Ovary (tissue), 9 donors: Measurements from ENCODE around the gene DOCK2. TPM values are rescaled to one million over a fixed set of nuclear protein-coding genes. Genes with fewer than 3 reads are reported as not detected.

Experiments
- DNase-seq, 5 donors: peaks; one replicate each; pipeline ENCODE4 v3.0.0-alpha.2; 2019 to 2020
- H3K27ac ChIP-seq, 2 donors: fragments of 200-600 bp; one replicate each; pipeline versions ENCODE4 v1.5.1 to v1.8.0; 2019 to 2022
- H3K27me3 ChIP-seq: fragments of 200-600 bp; one replicate; pipeline ENCODE4 v1.8.0; 2022
- H3K36me3 ChIP-seq: fragments of 200-600 bp; sonication (generic); one replicate; pipeline ENCODE4 v1.5.1; 2019
- H3K4me1 ChIP-seq: one replicate; pipeline ENCODE4 v1.8.1; 2013; ENCODE audit warnings: mild to moderate bottlenecking, moderate library complexity; ENCODE audit not compliant: insufficient read depth
- H3K4me3 ChIP-seq: fragments of 200-600 bp; sonication (generic); one replicate; pipeline ENCODE4 v1.5.1; 2017
- H3K9me3 ChIP-seq, 2 donors: fragments of 200-600 bp in 1 of 2; sonication (generic) in 1 of 2; one replicate each; pipeline versions ENCODE4 v1.5.1 to v1.8.1; 2013 to 2019; ENCODE audit warnings: mild to moderate bottlenecking in 1 of 2, moderate library complexity in 1 of 2
- CTCF ChIP-seq, 3 donors: fragments of 450-650 bp in 2 of 3; fragments of 200-600 bp in 1 of 3; IDR thresholded peaks; one replicate each; pipeline versions ENCODE4 v1.5.1 to v1.8.0; 2016 to 2022; ENCODE audit warnings: antibody characterized with exemption in 3 of 3, mild to moderate bottlenecking in 1 of 3
- EP300 ChIP-seq: sonication (generic); formaldehyde crosslinking; IDR thresholded peaks from one replicate; pipeline ENCODE4 v1.6.1; 2017; ENCODE audit warnings: antibody characterized with exemption
- POLR2A ChIP-seq: fragments of 450-650 bp; IDR thresholded peaks from one replicate; pipeline ENCODE4 v1.6.1; 2017; ENCODE audit warnings: antibody characterized with exemption, mild to moderate bottlenecking, moderate library complexity
- WGBS, 3 donors: extraction: QIAGEN DNeasy Blood & Tissue Kit in 1 of 3; methylation state at CpG; one replicate each; pipeline versions ENCODE4 v1.1.5 to v1.1.7; 2013 to 2017; 5-methylcytosine and 5-hydroxymethylcytosine counted together
- intact Hi-C, 4 donors: fragments of 100-400 bp; cut with DNase I; formaldehyde crosslinking; loops; one replicate each; pipeline versions ENCODE4 v1.11.0 to v1.15.1; 2022 to 2023
- polyA plus RNA-seq, 2 donors: library from polyadenylated mRNA; stranded (reverse); fragments of 200-250 nt in 1 of 2; fragments of 350-450 nt in 1 of 2; fragmentation: Illumina TruSeq in 1 of 2; extraction: RNeasy Lipid Tissue Mini Kit (QIAGEN cat#74804) in 1 of 2; gene quantifications; one replicate each; pipeline ENCODE4 v1.2.3, GENCODE V29; 2013 to 2014
- total RNA-seq, 7 donors: library from RNA; depleted of rRNA in 2 of 7; stranded (reverse); fragments of >200 nt in 2 of 7; fragmentation: NEBNext Ultra II Directional in 3 of 7; extraction: Animal tissue kit (Norgen Biotek cat#: 25700) in 3 of 7; gene quantifications; one replicate each; pipeline versions ENCODE4 v1.1.0 to v1.2.4, GENCODE V29; 2016 to 2023
- donor health status: DM: no; HTN: no; CAD: no; lungs with moderate emphysema.
- donor health status: DM: no; HTN: no; CAD: no.
- donor health status: Bipolar disorder and iron deficiency.
- donor health status: DM: yes; HTN: yes; CAD: no.
- donor health status: DM: no; HTN: no; CAD: no.
- donor health status: DM: yes; HTN: yes; CAD: no.

Gene DOCK2
- total and polyA plus RNA-seq, 9 donors, result 1.3 to 10.2 (median 5.4) TPM

- Histone ChIP-seq H3K36me3 (no peaks in the 10 kb centered on the region), H3K4me3 (no peak overlapping the region), H3K4me1 (peaks cover 1% of the 10 kb centered on the region), H3K27me3 (no peaks in the 10 kb centered on the region), H3K9me3 (no peaks in the 10 kb centered on the region), H3K27ac (no peak overlapping the region)
- TF ChIP-seq POLR2A, result no peak
- no peak for TF ChIP-seq EP300
- no peak for TF ChIP-seq CTCF (IDR thresholded peaks at IDR 0.05)
- intact Hi-C loops, result no loop called here
- no peak for DNase-seq
- WGBS, 3 donors, result 71 to 75% (median 72%) methylated on average over 7 of the region's 7 CpGs
Measured at GRCh38 chr5:169649486-169649885, 12.4 kb downstream of the DOCK2 start.

- Histone ChIP-seq H3K27me3 (no peaks in the 10 kb centered on the region), H3K9me3 (no peaks in the 10 kb centered on the region), H3K4me3 (no peak overlapping the region), H3K4me1 (peaks cover 1% of the 10 kb centered on the region), H3K36me3 (no peaks in the 10 kb centered on the region), H3K27ac (no peak overlapping the region)
- WGBS, 3 donors, result 66 to 75% (median 68%) methylated on average over 5 of the region's 5 CpGs
- intact Hi-C loops, result no loop called here
- TF ChIP-seq EP300 (no peak), POLR2A (no peak), CTCF (IDR thresholded peaks at IDR 0.05) (no peak)
- no peak for DNase-seq
Measured at GRCh38 chr5:169650701-169651331, 13.7 kb downstream of the DOCK2 start.

GRCh38 chr5:169651526-169651925, 14.5 kb downstream of the DOCK2 start:
- no peak for DNase-seq
- no peaks in the 10 kb centered on the region for H3K27me3 ChIP-seq
- WGBS, 3 donors, result 47 to 54% (median 48%) methylated on average over 5 of the region's 5 CpGs
- H3K9me3 ChIP-seq, result no peaks in the 10 kb centered on the region
- peaks cover 1% of the 10 kb centered on the region for H3K4me1 ChIP-seq
- no peak overlapping the region for H3K27ac ChIP-seq
- no peak overlapping the region for H3K4me3 ChIP-seq
- intact Hi-C loops, result no loop called here
- H3K36me3 ChIP-seq, result no peaks in the 10 kb centered on the region
- TF ChIP-seq EP300, result no peak
- no peak for TF ChIP-seq POLR2A
- no peak for TF ChIP-seq CTCF (IDR thresholded peaks at IDR 0.05)

- H3K36me3 ChIP-seq, result no peaks in the 10 kb centered on the region
- no peak overlapping the region for H3K27ac ChIP-seq
- no peak overlapping the region for H3K4me3 ChIP-seq
- no peak for TF ChIP-seq POLR2A
- no peak for DNase-seq
- H3K27me3 ChIP-seq, result no peaks in the 10 kb centered on the region
- peaks cover 1% of the 10 kb centered on the region for H3K4me1 ChIP-seq
- 25 to 57% (median 36%) methylated on average over 1 of the region's 1 CpG for WGBS, 3 donors
- H3K9me3 ChIP-seq, result no peaks in the 10 kb centered on the region
- intact Hi-C loops, result no loop called here
Measured at GRCh38 chr5:169652057-169652456, 15.0 kb downstream of the DOCK2 start.

- Histone ChIP-seq H3K36me3 (no peaks in the 10 kb centered on the region), H3K4me1 (peaks cover 1% of the 10 kb centered on the region), H3K4me3 (no peak overlapping the region), H3K27ac (no peak overlapping the region), H3K27me3 (no peaks in the 10 kb centered on the region), H3K9me3 (no peaks in the 10 kb centered on the region)
- intact Hi-C loops, result no loop called here
- DNase-seq, result no peak
- WGBS, 3 donors, result 78 to 87% (median 84%) methylated on average over 5 of the region's 5 CpGs
- TF ChIP-seq POLR2A, result no peak
- no peak for TF ChIP-seq EP300
- TF ChIP-seq CTCF (IDR thresholded peaks at IDR 0.05), result no peak
Measured at GRCh38 chr5:169653091-169653490, 16.0 kb downstream of the DOCK2 start.
